Fibroblast of lung (primary cell): ENCODE measurements around the gene TCF23.
"Not testable (repeated sequence)": the region's sequence is repeated elsewhere in the genome, so short reads cannot be mapped to it uniquely, and the experiment has no call there.

Experiments
- EZH2 ChIP-seq: IDR thresholded peaks from 2 replicates; pipeline ENCODE4 v1.5.1; 2012; ENCODE audit warnings: low read length, control low read depth, mild to moderate bottlenecking; ENCODE audit errors: missing control alignments
- TF ChIP-seq, protein P1 (sequence below), 2 donors: IDR thresholded peaks in 1 of 2; conservative IDR thresholded peaks in 1 of 2; 1 replicate in 1 of 2; 2 replicates in 1 of 2; pipeline ENCODE4 v1.5.1; 2011 to 2012; ENCODE audit warnings: low read length in 2 of 2, control low read depth in 1 of 2, inconsistent platforms in 1 of 2, low read depth in 1 of 2, mild to moderate bottlenecking in 1 of 2

- TF ChIP-seq, protein P1, sequence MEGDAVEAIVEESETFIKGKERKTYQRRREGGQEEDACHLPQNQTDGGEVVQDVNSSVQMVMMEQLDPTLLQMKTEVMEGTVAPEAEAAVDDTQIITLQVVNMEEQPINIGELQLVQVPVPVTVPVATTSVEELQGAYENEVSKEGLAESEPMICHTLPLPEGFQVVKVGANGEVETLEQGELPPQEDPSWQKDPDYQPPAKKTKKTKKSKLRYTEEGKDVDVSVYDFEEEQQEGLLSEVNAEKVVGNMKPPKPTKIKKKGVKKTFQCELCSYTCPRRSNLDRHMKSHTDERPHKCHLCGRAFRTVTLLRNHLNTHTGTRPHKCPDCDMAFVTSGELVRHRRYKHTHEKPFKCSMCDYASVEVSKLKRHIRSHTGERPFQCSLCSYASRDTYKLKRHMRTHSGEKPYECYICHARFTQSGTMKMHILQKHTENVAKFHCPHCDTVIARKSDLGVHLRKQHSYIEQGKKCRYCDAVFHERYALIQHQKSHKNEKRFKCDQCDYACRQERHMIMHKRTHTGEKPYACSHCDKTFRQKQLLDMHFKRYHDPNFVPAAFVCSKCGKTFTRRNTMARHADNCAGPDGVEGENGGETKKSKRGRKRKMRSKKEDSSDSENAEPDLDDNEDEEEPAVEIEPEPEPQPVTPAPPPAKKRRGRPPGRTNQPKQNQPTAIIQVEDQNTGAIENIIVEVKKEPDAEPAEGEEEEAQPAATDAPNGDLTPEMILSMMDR (conservative IDR thresholded peaks at IDR 0.05 in 1 of 2, IDR thresholded peaks at IDR 0.05 in 1 of 2; ENCODE audit: low read depth in 1 of 2, low read length in 2 of 2), result not testable (repeated sequence)
- not testable (repeated sequence) for TF ChIP-seq EZH2
Observed at GRCh38 chr2:27175781-27176180, 27.0 kb downstream of the TCF23 start.
